Stimulated activated naive CD8-positive, alpha-beta T cell treated with anti-CD3 and anti-CD28 coated beads, Interleukin-15, Interleukin-2, amounts not matched to agents 100 U/mL and 50 U/mL, for 24 hours (primary cell): ENCODE results near the gene COBLL1.
"Not testable (repeated sequence)": the region's sequence is repeated elsewhere in the genome, so short reads cannot be mapped to it uniquely, and the experiment has no call there.

Experiments
- ATAC-seq: fragments of 150-1000 bp; cut with Tn5 transposase; one replicate; pipeline ENCODE4 v1.10.0; 2021
- DNase-seq: peaks from one replicate; pipeline ENCODE4 v3.0.0; 2021

COBLL1 gene

GRCh38 chr2:164710837-164711765 is 130.5 kb downstream of the COBLL1 start:
- ATAC-seq (no peak), DNase-seq (no peak)

- not testable (repeated sequence) for DNase-seq, ATAC-seq
Measured at GRCh38 chr2:164710252-164710836, 131.3 kb downstream of the COBLL1 start.

GRCh38 chr2:164706522-164706921 is 135.1 kb downstream of the COBLL1 start:
- ATAC-seq (no peak), DNase-seq (no peak)

GRCh38 chr2:164705412-164706167 is 136.0 kb downstream of the COBLL1 start:
- ATAC-seq, result no peak
- DNase-seq, result no peak

GRCh38 chr2:164703915-164704706 is 137.5 kb downstream of the COBLL1 start:
- DNase-seq (no peak), ATAC-seq (no peak)

- DNase-seq, result no peak
Measured at GRCh38 chr2:164701565-164701964, 140.1 kb downstream of the COBLL1 start.

GRCh38 chr2:164700390-164700789 is 141.2 kb downstream of the COBLL1 start:
- ATAC-seq, result no peak
- no peak for DNase-seq

More at GRCh38 chr2:164701565-164701964, 140.1 kb downstream of the COBLL1 start:
- ATAC-seq, result no peak

GRCh38 chr2:164697688-164698461 is 143.7 kb downstream of the COBLL1 start:
- no peak for ATAC-seq

GRCh38 chr2:164696634-164697033 is 145.0 kb downstream of the COBLL1 start:
- ATAC-seq (no peak), DNase-seq (no peak)

More at GRCh38 chr2:164697688-164698461, 143.7 kb downstream of the COBLL1 start:
- no peak for DNase-seq

- ATAC-seq (no peak), DNase-seq (no peak)
Measured at GRCh38 chr2:164694275-164694695, 147.3 kb downstream of the COBLL1 start.

- no peak for DNase-seq
- no peak for ATAC-seq
Measured at GRCh38 chr2:164693834-164694233, 147.8 kb downstream of the COBLL1 start.

- no peak for ATAC-seq
Measured at GRCh38 chr2:164693390-164693789, 148.2 kb downstream of the COBLL1 start.

GRCh38 chr2:164692958-164693357 is 148.7 kb downstream of the COBLL1 start:
- no peak for DNase-seq
- no peak for ATAC-seq

More at GRCh38 chr2:164693390-164693789, 148.2 kb downstream of the COBLL1 start:
- no peak for DNase-seq

GRCh38 chr2:164692114-164692513 is 149.5 kb downstream of the COBLL1 start:
- DNase-seq (no peak), ATAC-seq (no peak)

- no peak for ATAC-seq
- no peak for DNase-seq
Measured at GRCh38 chr2:164691346-164691887, 150.2 kb downstream of the COBLL1 start.

- DNase-seq, result no peak
- no peak for ATAC-seq
Measured at GRCh38 chr2:164690361-164690760, 151.3 kb downstream of the COBLL1 start.

GRCh38 chr2:164688896-164689419 is 152.7 kb downstream of the COBLL1 start:
- DNase-seq, result no peak
- ATAC-seq, result no peak

GRCh38 chr2:164681009-164681408 is 160.6 kb downstream of the COBLL1 start:
- no peak for DNase-seq
- no peak for ATAC-seq

- no peak for ATAC-seq
- no peak for DNase-seq
Measured at GRCh38 chr2:164678631-164679149, 162.9 kb downstream of the COBLL1 start.

GRCh38 chr2:164677733-164678132 is 163.9 kb downstream of the COBLL1 start:
- ATAC-seq (no peak), DNase-seq (no peak)
